OCI-LY1 (cell line): ENCODE measurements around the gene BCKDHB.
"Not testable (repeated sequence)": the region's sequence is repeated elsewhere in the genome, so short reads cannot be mapped to it uniquely, and the experiment has no call there.

Experiments
- H2AFZ ChIP-seq: fragments of 200-600 bp; sonication (generic), shearing (Covaris generic); 2 replicates; pipeline ENCODE4 v1.6.0; 2014; ENCODE audit warnings: antibody characterized with exemption, mild to moderate bottlenecking, low read length
- H3F3A ChIP-seq: fragments of 200-600 bp; sonication (generic), shearing (Covaris generic); 2 replicates; pipeline ENCODE4 v1.6.0; 2014; ENCODE audit warnings: mild to moderate bottlenecking, antibody characterized with exemption, low read length, moderate library complexity; ENCODE audit not compliant: insufficient read depth
- H3K27ac ChIP-seq: fragments of 200-600 bp; sonication (generic); 2 replicates; pipeline ENCODE4 v1.5.1; 2014; ENCODE audit warnings: low read length, mixed run types, mild to moderate bottlenecking, low read depth; ENCODE audit not compliant: poor library complexity, severe bottlenecking
- H3K27me3 ChIP-seq: fragments of 200-600 bp; sonication (generic); 2 replicates; pipeline ENCODE4 v1.6.0; 2014; ENCODE audit warnings: antibody characterized with exemption, mild to moderate bottlenecking, low read length, moderate library complexity; ENCODE audit not compliant: insufficient read depth
- H3K36me3 ChIP-seq: fragments of 200-600 bp; sonication (generic); 2 replicates; pipeline ENCODE4 v1.6.1; 2014; ENCODE audit warnings: mild to moderate bottlenecking, antibody characterized with exemption, low read length, moderate library complexity, mixed read lengths; ENCODE audit not compliant: insufficient read depth
- H3K4me1 ChIP-seq: fragments of 200-600 bp; sonication (generic); 2 replicates; pipeline ENCODE4 v1.5.1; 2014; ENCODE audit warnings: mild to moderate bottlenecking, low read length, moderate library complexity; ENCODE audit not compliant: insufficient read depth, severe bottlenecking
- H3K4me2 ChIP-seq: fragments of 200-600 bp; sonication (generic), shearing (Covaris generic); 2 replicates; pipeline ENCODE4 v1.6.1; 2014; ENCODE audit warnings: low read length
- H3K4me3 ChIP-seq: fragments of 200-600 bp; sonication (generic); 2 replicates; pipeline ENCODE4 v1.5.1; 2014; ENCODE audit warnings: low read length, low read depth, mild to moderate bottlenecking, mixed read lengths; ENCODE audit not compliant: poor library complexity, severe bottlenecking
- H3K79me2 ChIP-seq: fragments of 200-600 bp; shearing (Covaris generic); 2 replicates; pipeline ENCODE4 v1.6.1; 2016; ENCODE audit warnings: mixed run types, low read length, mixed read lengths; ENCODE audit not compliant: insufficient read depth
- H3K9ac ChIP-seq: fragments of 200-600 bp; sonication (generic), shearing (Covaris generic); 2 replicates; pipeline ENCODE4 v1.6.1; 2014; ENCODE audit warnings: mild to moderate bottlenecking, low read length, mixed read lengths
- H3K9me2 ChIP-seq: fragments of 200-600 bp; sonication (generic), shearing (Covaris generic); 2 replicates; pipeline ENCODE4 v1.6.1; 2014; ENCODE audit warnings: low read depth, mild to moderate bottlenecking, low read length, mixed read lengths
- H3K9me3 ChIP-seq: fragments of 200-600 bp; shearing (Covaris generic); 2 replicates; pipeline ENCODE4 v1.6.1; 2014; ENCODE audit warnings: low read length, mixed read lengths
- H4K20me1 ChIP-seq: fragments of 200-600 bp; sonication (generic), shearing (Covaris generic); 2 replicates; pipeline ENCODE4 v1.6.0; 2016; ENCODE audit warnings: mild to moderate bottlenecking, low read length; ENCODE audit not compliant: insufficient read depth
- CTCF ChIP-seq: fragments of 200-600 bp; sonication (generic), shearing (Covaris generic); IDR thresholded peaks from 2 replicates; pipeline ENCODE4 v1.5.1; 2017; ENCODE audit warnings: mild to moderate bottlenecking, antibody characterized with exemption, low read length, moderate library complexity, mixed read lengths
- EZH2 ChIP-seq: fragments of 200-600 bp; sonication (generic), shearing (Covaris generic); IDR thresholded peaks from 2 replicates; pipeline ENCODE4 v1.8.0; 2017; ENCODE audit warnings: borderline replicate concordance, mixed run types, mild to moderate bottlenecking, antibody characterized with exemption, low read length, moderate library complexity, mixed read lengths

The BCKDHB gene

GRCh38 chr6:80104520-80104919 lies 2.0 kb upstream of the BCKDHB start:
- Histone ChIP-seq H3K36me3 (no peaks in the 10 kb centered on the region), H3K4me2 (no peak overlapping the region), H3K9ac (no peak overlapping the region), H4K20me1 (no peaks in the 10 kb centered on the region), H3K9me3 (no peaks in the 10 kb centered on the region), H3K27me3 (no peaks in the 10 kb centered on the region), H3K79me2 (no peaks in the 10 kb centered on the region), H3K4me3 (no peak overlapping the region), H3K4me1 (peaks cover 20% of the 10 kb centered on the region), H3F3A (no peaks in the 10 kb centered on the region), H3K27ac (no peak overlapping the region), H3K9me2 (no peaks in the 10 kb centered on the region), H2AFZ (no peak overlapping the region)
- no peak for TF ChIP-seq CTCF
- TF ChIP-seq EZH2, result no peak

DNA sequence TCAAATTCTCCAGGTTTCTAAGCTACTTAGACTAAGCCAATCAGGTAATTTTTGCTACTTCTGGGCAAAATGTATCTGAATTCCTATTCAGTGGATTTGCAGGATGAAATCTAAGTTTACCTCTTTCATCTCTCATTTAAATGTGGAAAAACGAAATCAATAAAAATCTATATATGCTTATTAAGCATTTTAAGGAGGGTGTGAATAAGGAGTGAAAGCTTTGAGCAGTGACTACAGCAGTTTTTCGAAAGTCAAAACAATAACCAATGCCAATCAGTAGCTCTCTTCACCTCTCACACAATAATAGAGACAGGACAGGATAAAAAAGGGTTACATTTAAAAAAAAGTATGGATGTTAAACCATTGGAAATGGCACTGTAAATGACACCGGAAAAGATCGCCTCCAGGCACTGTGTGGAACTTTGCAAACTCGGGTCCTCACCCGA lies 476 bp upstream of the BCKDHB start:
- H3K4me3 ChIP-seq, result peak overlapping the region; percentile 80
- peak overlapping the region; percentile 53 for H3K9ac ChIP-seq
- H3K4me1 ChIP-seq, result peaks cover 20% of the 10 kb centered on the region
- no peaks in the 10 kb centered on the region for H4K20me1 ChIP-seq
- peak overlapping the region; percentile 66 for H3K4me2 ChIP-seq
- H3K9me3 ChIP-seq, result no peaks in the 10 kb centered on the region
- TF ChIP-seq CTCF (no peak), EZH2 (no peak)
- H2AFZ ChIP-seq, result peak overlapping the region; percentile 94
- no peaks in the 10 kb centered on the region for H3F3A ChIP-seq
- no peaks in the 10 kb centered on the region for H3K27me3 ChIP-seq
- no peaks in the 10 kb centered on the region for H3K36me3 ChIP-seq
- no peaks in the 10 kb centered on the region for H3K9me2 ChIP-seq
- H3K27ac ChIP-seq, result no peak overlapping the region
- no peaks in the 10 kb centered on the region for H3K79me2 ChIP-seq

DNA sequence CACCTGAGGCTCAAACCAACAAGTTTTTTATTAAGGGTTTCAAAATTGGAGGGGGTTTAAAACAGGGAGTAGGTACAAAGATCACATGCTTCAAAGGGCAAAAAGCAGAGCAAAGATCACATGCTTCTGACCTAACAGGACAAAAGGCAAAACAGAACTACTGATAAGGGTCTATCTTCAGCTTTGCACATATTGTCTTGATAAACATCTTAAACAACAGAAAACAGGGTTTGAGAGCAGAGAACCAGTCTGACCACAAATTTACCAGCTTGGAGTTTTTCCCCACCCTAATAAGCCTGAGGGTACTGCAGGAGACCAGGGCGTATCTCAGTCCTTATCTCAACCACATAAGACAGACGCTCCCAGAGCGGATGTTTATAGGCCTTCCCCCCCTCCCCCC lies 16.1 kb downstream of the BCKDHB start:
- not testable (repeated sequence) for H3K4me2 ChIP-seq, H3K79me2 ChIP-seq, H3K4me3 ChIP-seq, H3F3A ChIP-seq, H4K20me1 ChIP-seq, H3K9ac ChIP-seq, H3K9me3 ChIP-seq, H3K36me3 ChIP-seq, H3K9me2 ChIP-seq, H3K27me3 ChIP-seq, H3K27ac ChIP-seq, H2AFZ ChIP-seq, H3K4me1 ChIP-seq

DNA sequence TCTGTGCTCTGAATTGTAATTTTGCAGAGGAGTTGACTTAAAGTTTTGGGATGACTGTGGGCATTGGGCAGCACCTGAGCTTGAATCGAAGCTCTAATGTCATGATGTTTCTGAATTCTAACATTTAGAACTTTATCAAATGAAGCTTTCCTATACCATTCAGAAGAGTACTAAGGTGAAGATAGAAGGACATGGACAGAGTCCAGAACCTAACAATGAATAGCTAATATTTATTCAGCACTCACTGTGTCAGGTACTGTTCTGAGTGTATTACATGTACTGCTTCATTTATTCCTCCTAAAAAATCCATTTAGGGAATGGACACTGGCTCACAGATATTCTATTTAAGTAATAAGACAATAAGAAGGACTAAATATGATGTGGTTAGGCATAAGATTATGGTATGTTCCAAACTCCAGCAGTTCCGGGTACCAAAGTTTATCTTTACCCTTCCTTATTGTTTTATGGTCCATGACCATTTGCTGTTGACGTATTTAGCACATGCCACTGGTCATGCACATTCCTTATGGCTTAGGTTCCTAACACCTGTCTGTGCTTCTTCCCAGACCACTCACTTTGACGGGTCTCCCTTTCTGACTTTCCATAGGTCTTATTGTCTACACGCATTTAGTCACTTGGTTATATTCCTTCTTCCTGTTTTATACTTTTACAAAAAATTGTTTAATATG lies 20.3 kb downstream of the BCKDHB start:
- no peaks in the 10 kb centered on the region for H3F3A ChIP-seq
- peaks cover 10% of the 10 kb centered on the region; the same call in 1 of the 2 replicates for H3K36me3 ChIP-seq
- H3K4me3 ChIP-seq, result no peak overlapping the region
- no peaks in the 10 kb centered on the region for H3K79me2 ChIP-seq
- H3K4me1 ChIP-seq, result no peaks in the 10 kb centered on the region
- H4K20me1 ChIP-seq, result no peaks in the 10 kb centered on the region
- H3K9ac ChIP-seq, result no peak overlapping the region
- TF ChIP-seq EZH2, result no peak
- TF ChIP-seq CTCF, result no peak
- no peak overlapping the region for H3K4me2 ChIP-seq
- H3K27ac ChIP-seq, result no peak overlapping the region
- no peaks in the 10 kb centered on the region for H3K27me3 ChIP-seq
- no peaks in the 10 kb centered on the region for H3K9me3 ChIP-seq
- no peak overlapping the region for H2AFZ ChIP-seq
- no peaks in the 10 kb centered on the region for H3K9me2 ChIP-seq
